Keratinocyte (primary cell): Measurements from ENCODE around the gene CCND3.

Source experiments
- EZH2 ChIP-seq: IDR thresholded peaks from one replicate; pipeline ENCODE4 v1.6.1; 2012; ENCODE audit warnings: inconsistent platforms, mild to moderate bottlenecking, low read length, moderate library complexity
- TF ChIP-seq, protein P1 (sequence below), 3 experiments: IDR thresholded peaks in 1 of 3; conservative IDR thresholded peaks in 1 of 3; optimal IDR thresholded peaks in 1 of 3; 2 replicates in 2 of 3; 3 replicates in 1 of 3; pipeline versions ENCODE3 to v1.5.1; 2011; ENCODE audit warnings: low read length in 3 of 3, mild to moderate bottlenecking in 3 of 3, moderate library complexity in 2 of 3, control low read depth in 1 of 3, inconsistent platforms in 1 of 3; ENCODE audit not compliant: insufficient read depth in 2 of 3; ENCODE audit errors: extremely low read depth in 1 of 3

DNA sequence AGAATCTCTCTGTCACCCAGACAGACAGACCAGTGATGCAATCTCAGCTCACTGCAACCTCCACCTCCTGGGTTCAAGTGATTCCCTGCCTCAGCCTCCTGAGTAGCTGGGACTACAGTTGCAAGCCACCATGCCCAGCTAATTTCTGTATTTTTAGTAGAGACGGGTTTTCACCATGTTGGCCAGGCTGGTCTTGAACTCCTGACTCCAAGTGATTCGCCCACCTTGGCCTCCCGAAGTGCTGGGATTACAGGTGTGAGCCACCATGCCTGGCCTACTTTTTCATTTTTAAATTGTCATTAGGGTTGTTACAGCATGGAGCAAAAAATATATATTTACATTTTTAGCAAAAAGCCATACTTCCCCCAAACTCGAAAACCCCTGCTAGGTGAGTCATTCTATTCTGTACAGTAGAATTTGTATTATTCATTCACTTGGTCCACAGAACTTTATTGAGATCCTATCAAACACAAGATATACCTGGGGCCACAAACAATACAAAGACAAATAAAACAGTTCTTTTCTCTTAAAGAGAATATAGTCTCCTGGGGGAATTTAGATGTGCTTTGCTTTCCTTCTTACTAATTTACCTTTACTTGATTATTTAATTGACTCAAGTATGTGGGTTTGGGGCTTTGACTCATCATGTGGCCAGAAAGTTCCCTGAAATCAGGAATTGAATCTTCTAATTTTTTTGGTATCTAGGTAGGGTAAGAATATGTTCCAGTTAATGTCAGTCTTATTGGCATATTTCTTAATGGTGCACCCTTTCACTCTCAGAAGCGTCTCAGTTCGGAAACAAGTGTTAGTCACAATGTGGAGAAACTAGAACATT, 16.6 kb upstream of the CCND3 start:
- TF ChIP-seq, protein P1, sequence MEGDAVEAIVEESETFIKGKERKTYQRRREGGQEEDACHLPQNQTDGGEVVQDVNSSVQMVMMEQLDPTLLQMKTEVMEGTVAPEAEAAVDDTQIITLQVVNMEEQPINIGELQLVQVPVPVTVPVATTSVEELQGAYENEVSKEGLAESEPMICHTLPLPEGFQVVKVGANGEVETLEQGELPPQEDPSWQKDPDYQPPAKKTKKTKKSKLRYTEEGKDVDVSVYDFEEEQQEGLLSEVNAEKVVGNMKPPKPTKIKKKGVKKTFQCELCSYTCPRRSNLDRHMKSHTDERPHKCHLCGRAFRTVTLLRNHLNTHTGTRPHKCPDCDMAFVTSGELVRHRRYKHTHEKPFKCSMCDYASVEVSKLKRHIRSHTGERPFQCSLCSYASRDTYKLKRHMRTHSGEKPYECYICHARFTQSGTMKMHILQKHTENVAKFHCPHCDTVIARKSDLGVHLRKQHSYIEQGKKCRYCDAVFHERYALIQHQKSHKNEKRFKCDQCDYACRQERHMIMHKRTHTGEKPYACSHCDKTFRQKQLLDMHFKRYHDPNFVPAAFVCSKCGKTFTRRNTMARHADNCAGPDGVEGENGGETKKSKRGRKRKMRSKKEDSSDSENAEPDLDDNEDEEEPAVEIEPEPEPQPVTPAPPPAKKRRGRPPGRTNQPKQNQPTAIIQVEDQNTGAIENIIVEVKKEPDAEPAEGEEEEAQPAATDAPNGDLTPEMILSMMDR (optimal IDR thresholded peaks at IDR 0.05 in 1 of 3, IDR thresholded peaks at IDR 0.05 in 1 of 3, conservative IDR thresholded peaks at IDR 0.05 in 1 of 3; ENCODE audit: extremely low read depth in 1 of 3, insufficient read depth in 2 of 3, low read length in 3 of 3), result no peak
- no peak for TF ChIP-seq EZH2
